MM.1S (cell line): Measurements from ENCODE around the gene BCL11B.

Source experiments
- DNase-seq: peaks from one replicate; pipeline ENCODE4 v3.0.0-alpha.2; 2015
- H2AFZ ChIP-seq: fragments of 300-600 bp; sonication (generic); 2 replicates; pipeline ENCODE4 v1.6.0; 2016; ENCODE audit warnings: antibody characterized with exemption, low read length
- H3F3A ChIP-seq: fragments of 300-600 bp; sonication (generic); 2 replicates; pipeline ENCODE4 v1.6.1; 2016; ENCODE audit warnings: mild to moderate bottlenecking, antibody characterized with exemption, low read length, moderate library complexity, mixed read lengths; ENCODE audit not compliant: insufficient read depth
- H3K27ac ChIP-seq: fragments of 300-600 bp; sonication (generic); 2 replicates; pipeline ENCODE4 v1.5.1; 2016; ENCODE audit warnings: mild to moderate bottlenecking, low read length
- H3K27me3 ChIP-seq: fragments of 300-600 bp; sonication (generic); replicated peaks from 2 replicates; pipeline ENCODE4 v1.6.0; 2016; ENCODE audit warnings: low read length; ENCODE audit not compliant: insufficient read depth
- H3K36me3 ChIP-seq: fragments of 300-600 bp; sonication (generic); replicated peaks from 2 replicates; pipeline ENCODE4 v1.6.1; 2016; ENCODE audit warnings: mild to moderate bottlenecking, low read length, mixed read lengths; ENCODE audit not compliant: insufficient read depth
- H3K4me1 ChIP-seq: fragments of 300-600 bp; sonication (generic); 2 replicates; pipeline ENCODE4 v1.6.1; 2016; ENCODE audit warnings: low read length, mixed read lengths
- H3K4me2 ChIP-seq: fragments of 300-600 bp; sonication (generic); 2 replicates; pipeline ENCODE4 v1.6.0; 2016; ENCODE audit warnings: low read depth, low read length
- H3K4me3 ChIP-seq: fragments of 300-600 bp; sonication (generic); 2 replicates; pipeline ENCODE4 v1.5.1; 2016; ENCODE audit warnings: low read length, mixed read lengths
- H3K79me2 ChIP-seq: fragments of 300-600 bp; sonication (generic); 2 replicates; pipeline ENCODE4 v1.6.1; 2016; ENCODE audit warnings: mixed run types, low read length, mixed read lengths
- H3K9ac ChIP-seq: fragments of 300-600 bp; sonication (generic); 2 replicates; pipeline ENCODE4 v1.6.1; 2016; ENCODE audit warnings: low read length, mixed read lengths
- H3K9me2 ChIP-seq: fragments of 300-600 bp; sonication (generic); replicated peaks from 2 replicates; pipeline ENCODE4 v1.6.1; 2016; ENCODE audit warnings: mild to moderate bottlenecking, low read length, mixed read lengths; ENCODE audit not compliant: insufficient read depth
- H3K9me3 ChIP-seq: fragments of 300-600 bp; sonication (generic); replicated peaks from 2 replicates; pipeline ENCODE4 v1.6.1; 2016; ENCODE audit warnings: mild to moderate bottlenecking, low read length, mixed read lengths; ENCODE audit not compliant: insufficient read depth
- H4K20me1 ChIP-seq: fragments of 300-600 bp; sonication (generic); 2 replicates; pipeline ENCODE4 v1.6.1; 2016; ENCODE audit warnings: mild to moderate bottlenecking, low read length, moderate library complexity, mixed read lengths; ENCODE audit not compliant: insufficient read depth
- EZH2 ChIP-seq: fragments of 300-600 bp; sonication (generic); optimal IDR thresholded peaks from 2 replicates; pipeline ENCODE3; 2017; ENCODE audit warnings: low read depth, mild to moderate bottlenecking, antibody characterized with exemption, low read length, mixed read lengths
- EZH2phosphoT487 ChIP-seq: fragments of 300-600 bp; sonication (generic); IDR thresholded peaks from 2 replicates; pipeline ENCODE4 v1.6.1; 2018; ENCODE audit warnings: antibody characterized with exemption, low read length
- TF ChIP-seq, protein P1 (sequence below): fragments of 300-600 bp; sonication (generic); IDR thresholded peaks from 2 replicates; pipeline ENCODE4 v1.5.1; 2016; ENCODE audit warnings: antibody characterized with exemption, low read length, mixed read lengths

The BCL11B gene

DNA sequence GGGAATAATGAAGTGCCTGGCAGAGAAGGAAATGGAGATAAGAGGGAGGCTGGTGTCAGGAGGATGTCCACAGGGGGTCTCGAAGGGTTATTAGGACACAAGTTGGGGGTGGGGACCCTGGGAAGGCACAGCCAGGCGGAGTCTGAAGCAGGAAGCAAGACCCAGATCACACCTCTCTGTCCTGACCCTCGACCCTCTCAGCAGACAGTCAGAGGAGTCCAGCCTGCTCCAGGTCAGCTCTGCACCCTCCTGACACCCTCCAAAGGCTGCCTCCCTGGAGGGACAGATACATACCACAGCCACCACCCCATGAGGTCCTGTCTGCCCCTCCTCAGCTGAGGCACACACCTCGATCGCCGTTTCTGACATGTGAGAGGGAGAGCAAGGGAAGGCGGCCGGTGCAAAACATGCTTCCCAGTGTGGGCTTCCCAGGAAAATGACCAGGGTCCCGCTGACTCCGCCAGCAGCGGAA lies 9.0 kb downstream of the BCL11B start:
- H3K4me1 ChIP-seq: no peaks in the 10 kb centered on the region
- no peak overlapping the region for H3K4me3 ChIP-seq
- TF ChIP-seq, protein P1, sequence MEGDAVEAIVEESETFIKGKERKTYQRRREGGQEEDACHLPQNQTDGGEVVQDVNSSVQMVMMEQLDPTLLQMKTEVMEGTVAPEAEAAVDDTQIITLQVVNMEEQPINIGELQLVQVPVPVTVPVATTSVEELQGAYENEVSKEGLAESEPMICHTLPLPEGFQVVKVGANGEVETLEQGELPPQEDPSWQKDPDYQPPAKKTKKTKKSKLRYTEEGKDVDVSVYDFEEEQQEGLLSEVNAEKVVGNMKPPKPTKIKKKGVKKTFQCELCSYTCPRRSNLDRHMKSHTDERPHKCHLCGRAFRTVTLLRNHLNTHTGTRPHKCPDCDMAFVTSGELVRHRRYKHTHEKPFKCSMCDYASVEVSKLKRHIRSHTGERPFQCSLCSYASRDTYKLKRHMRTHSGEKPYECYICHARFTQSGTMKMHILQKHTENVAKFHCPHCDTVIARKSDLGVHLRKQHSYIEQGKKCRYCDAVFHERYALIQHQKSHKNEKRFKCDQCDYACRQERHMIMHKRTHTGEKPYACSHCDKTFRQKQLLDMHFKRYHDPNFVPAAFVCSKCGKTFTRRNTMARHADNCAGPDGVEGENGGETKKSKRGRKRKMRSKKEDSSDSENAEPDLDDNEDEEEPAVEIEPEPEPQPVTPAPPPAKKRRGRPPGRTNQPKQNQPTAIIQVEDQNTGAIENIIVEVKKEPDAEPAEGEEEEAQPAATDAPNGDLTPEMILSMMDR: no peak
- TF ChIP-seq EZH2phosphoT487 (no peak), EZH2 (no peak)
- H3K27ac ChIP-seq: no peak overlapping the region
- no peak for DNase-seq
- H3K27me3 ChIP-seq: no peaks in the 10 kb centered on the region
- H3K9me3 ChIP-seq: no peaks in the 10 kb centered on the region
- H3K4me2 ChIP-seq: no peak overlapping the region
- no peaks in the 10 kb centered on the region for H3K9me2 ChIP-seq
- no peaks in the 10 kb centered on the region for H3K36me3 ChIP-seq
- no peaks in the 10 kb centered on the region for H3K79me2 ChIP-seq
- H3K9ac ChIP-seq: no peak overlapping the region
- no peaks in the 10 kb centered on the region for H4K20me1 ChIP-seq
- no peaks in the 10 kb centered on the region for H3F3A ChIP-seq
- H2AFZ ChIP-seq: no peak overlapping the region

DNA sequence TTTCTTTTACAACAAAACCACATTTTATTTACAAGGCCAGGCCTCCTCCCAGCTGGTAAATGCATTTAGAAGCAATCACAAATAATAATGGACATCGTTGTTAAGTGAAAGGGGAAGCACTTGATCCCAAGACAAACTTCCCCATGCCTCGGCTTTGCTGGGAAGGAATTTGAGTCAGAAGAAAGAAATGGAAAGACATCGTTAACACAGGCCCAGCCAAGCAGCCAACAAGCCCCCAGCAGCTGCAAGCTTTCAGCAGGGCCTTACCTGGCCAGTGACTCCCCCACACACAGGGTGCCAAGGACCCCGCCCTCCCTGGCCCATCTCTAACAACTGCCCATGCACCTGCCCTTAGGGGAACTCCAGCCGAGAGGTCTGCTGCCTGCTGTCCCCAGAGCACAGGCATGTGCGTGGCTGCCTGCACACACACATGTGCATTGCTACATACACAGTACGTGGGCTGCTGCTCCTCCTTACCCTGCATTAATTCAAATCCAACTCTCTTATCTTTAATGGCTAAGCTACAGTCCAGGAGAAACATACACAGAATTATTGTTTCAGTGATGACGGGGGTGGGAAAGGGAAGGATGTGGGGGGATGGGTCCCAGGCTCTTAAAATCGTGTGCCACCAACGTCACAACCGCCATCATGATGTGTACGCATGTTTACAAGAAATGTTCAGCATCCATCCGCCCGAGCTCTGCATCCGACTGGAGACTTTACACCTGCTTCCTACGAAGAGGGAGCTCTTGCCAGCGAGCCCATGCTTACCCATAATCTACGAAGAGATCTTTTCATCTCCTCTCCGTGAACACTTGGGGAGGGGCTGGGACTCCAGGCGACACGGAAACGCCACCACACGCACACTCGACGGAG lies 9.8 kb downstream of the BCL11B start:
- Histone ChIP-seq H3K79me2 (no peaks in the 10 kb centered on the region), H4K20me1 (no peaks in the 10 kb centered on the region), H3K27ac (no peak overlapping the region), H3K9ac (no peak overlapping the region), H3K4me1 (no peaks in the 10 kb centered on the region), H3K4me3 (no peak overlapping the region), H3K4me2 (no peak overlapping the region), H3K9me3 (no peaks in the 10 kb centered on the region), H3K36me3 (no peaks in the 10 kb centered on the region), H3F3A (no peaks in the 10 kb centered on the region), H2AFZ (no peak overlapping the region), H3K9me2 (no peaks in the 10 kb centered on the region), H3K27me3 (no peaks in the 10 kb centered on the region)
- DNase-seq: no peak
- TF ChIP-seq, protein P1: no peak
- no peak for TF ChIP-seq EZH2phosphoT487
- no peak for TF ChIP-seq EZH2

DNA sequence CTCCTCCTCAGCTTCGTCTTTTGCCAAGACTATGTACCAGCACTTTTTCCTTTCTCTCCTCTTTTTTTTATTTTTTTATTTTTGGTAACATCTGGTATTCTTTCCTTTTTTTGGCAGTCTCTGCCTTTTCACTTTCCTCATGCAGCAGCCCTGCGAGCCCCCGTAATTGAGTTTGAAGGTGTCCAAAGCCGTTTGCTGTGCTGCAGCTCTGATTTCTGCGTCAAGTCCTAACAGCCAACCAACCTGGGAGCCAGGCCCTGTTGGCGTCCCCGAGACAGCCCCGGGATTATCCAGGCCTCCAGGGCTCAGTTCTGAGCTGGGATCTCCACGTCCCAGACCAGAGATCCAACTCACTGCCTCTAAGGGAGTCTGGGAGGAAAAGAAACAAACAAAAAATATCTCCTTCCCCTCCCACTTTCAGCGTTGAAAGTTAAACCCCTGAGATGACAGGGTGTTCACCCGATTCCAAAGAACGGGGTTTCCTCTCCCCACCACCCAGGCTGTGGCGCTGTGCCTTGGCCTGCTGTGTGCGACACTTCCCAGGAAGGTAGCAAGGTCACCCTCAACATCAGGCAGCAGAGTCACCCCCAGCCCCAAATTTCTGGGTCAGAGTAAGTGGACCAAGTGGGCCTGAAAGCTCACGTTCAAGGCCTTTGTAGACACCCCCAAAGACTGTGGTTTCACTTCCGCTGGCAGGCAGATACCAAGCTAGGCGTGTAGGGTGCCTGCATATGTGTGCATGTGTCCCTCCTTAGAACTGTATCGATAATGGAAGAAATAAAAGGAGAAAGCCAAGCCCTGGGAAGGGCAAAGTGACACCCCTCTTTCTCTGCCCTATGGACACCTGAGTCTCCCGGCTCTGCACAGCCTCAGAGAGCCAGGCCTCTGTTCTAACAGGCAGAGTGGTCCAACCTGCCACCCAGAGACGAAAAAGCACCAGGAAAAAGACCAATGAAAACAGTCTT lies 11.1 kb downstream of the BCL11B start:
- no peak for DNase-seq
- no peaks in the 10 kb centered on the region for H3K9me2 ChIP-seq
- no peak overlapping the region for H3K27ac ChIP-seq
- no peaks in the 10 kb centered on the region for H3K9me3 ChIP-seq
- no peak overlapping the region for H3K4me3 ChIP-seq
- no peak overlapping the region for H3K9ac ChIP-seq
- H3K4me1 ChIP-seq: no peaks in the 10 kb centered on the region
- H4K20me1 ChIP-seq: no peaks in the 10 kb centered on the region
- no peaks in the 10 kb centered on the region for H3F3A ChIP-seq
- no peak overlapping the region for H2AFZ ChIP-seq
- no peaks in the 10 kb centered on the region for H3K79me2 ChIP-seq
- no peaks in the 10 kb centered on the region for H3K27me3 ChIP-seq
- TF ChIP-seq EZH2: no peak
- no peak overlapping the region for H3K4me2 ChIP-seq
- no peaks in the 10 kb centered on the region for H3K36me3 ChIP-seq
